Sigmoid colon (tissue), 7 donors: Measurements from ENCODE around the gene RRP9. TPM values are rescaled to one million over a fixed set of nuclear protein-coding genes. Genes with fewer than 3 reads are reported as not detected.

Source experiments
- DNase-seq: peaks from one replicate; pipeline ENCODE4 v3.0.0-alpha.2; 2019
- H3K27ac ChIP-seq, 4 donors: fragments of 200-600 bp; sonication (generic); one replicate each; pipeline ENCODE4 v1.5.1; 2016 to 2019; ENCODE audit warnings: mild to moderate bottlenecking in 1 of 4
- H3K27me3 ChIP-seq, 3 donors: fragments of 200-600 bp; sonication (generic); one replicate each; pipeline ENCODE4 v1.5.1; 2019; ENCODE audit warnings: mild to moderate bottlenecking in 1 of 3
- H3K36me3 ChIP-seq, 4 donors: fragments of 200-600 bp; sonication (generic); one replicate each; pipeline ENCODE4 v1.5.1; 2016 to 2019
- H3K4me1 ChIP-seq, 4 donors: fragments of 200-600 bp; sonication (generic); one replicate each; pipeline ENCODE4 v1.5.1; 2017 to 2019
- H3K4me3 ChIP-seq, 4 donors: fragments of 200-600 bp; sonication (generic); one replicate each; pipeline ENCODE4 v1.5.1; 2017 to 2019; ENCODE audit warnings: mild to moderate bottlenecking in 2 of 4, moderate library complexity in 1 of 4
- H3K9me3 ChIP-seq, 4 donors: fragments of 200-600 bp in 3 of 4; sonication (generic) in 3 of 4; one replicate each; pipeline versions ENCODE4 v1.5.1 to v1.6.1; 2013 to 2019
- CTCF ChIP-seq, 4 experiments: fragments of 450-650 bp in 3 of 4; fragments of 200-600 bp in 1 of 4; IDR thresholded peaks; one replicate each; pipeline ENCODE4 v1.5.1; 2016 to 2019; ENCODE audit warnings: antibody characterized with exemption in 4 of 4, mild to moderate bottlenecking in 3 of 4, moderate library complexity in 2 of 4
- EP300 ChIP-seq, 4 donors: sonication (generic); formaldehyde crosslinking; IDR thresholded peaks; one replicate each; pipeline ENCODE4 v1.6.1; 2017; ENCODE audit warnings: antibody characterized with exemption in 4 of 4
- POLR2A ChIP-seq, 2 donors: fragments of 450-650 bp; IDR thresholded peaks; one replicate each; pipeline ENCODE4 v1.6.1; 2016; ENCODE audit warnings: antibody characterized with exemption in 2 of 2, mild to moderate bottlenecking in 2 of 2, moderate library complexity in 2 of 2
- POLR2AphosphoS5 ChIP-seq, 4 donors: sonication (generic); formaldehyde crosslinking; IDR thresholded peaks; one replicate each; pipeline ENCODE4 v1.6.1; 2017; ENCODE audit warnings: antibody characterized with exemption in 4 of 4
- WGBS, 2 donors: extraction: QIAGEN DNeasy Blood & Tissue Kit; methylation state at CpG; one replicate each; pipeline ENCODE4 v1.1.7; 2013; 5-methylcytosine and 5-hydroxymethylcytosine counted together
- intact Hi-C: fragments of 100-400 bp; cut with DNase I; formaldehyde crosslinking; loops from one replicate; pipeline ENCODE4 v1.15.1; 2023
- polyA plus RNA-seq, 3 donors: library from polyadenylated mRNA; stranded (reverse); fragments of 200-250 nt; gene quantifications; one replicate each; pipeline ENCODE4 v1.2.3, GENCODE V29; 2013
- total RNA-seq, 4 donors: library from RNA; depleted of rRNA; stranded (reverse); fragments of >200 nt; gene quantifications; one replicate each; pipeline ENCODE4 v1.1.0, GENCODE V29; 2016
- donor health status: healthy with polysubstance abuse.
- donor health status: Bipolar disorder and iron deficiency.
- donor health status: healthy.

The RRP9 gene
- total and polyA plus RNA-seq, 7 donors: 6.4 to 29.0 (median 12.5) TPM

- TF ChIP-seq CTCF (IDR thresholded peaks at IDR 0.05) (no peak), POLR2A (IDR thresholded peaks at IDR 0.05) (no peak), POLR2AphosphoS5 (IDR thresholded peaks at IDR 0.05) (no peak), EP300 (IDR thresholded peaks at IDR 0.05) (no peak)
- H3K4me1 ChIP-seq: peaks cover 0 to 43% (median 30%) of the 10 kb centered on the region in 4 donors
- intact Hi-C loops: loop anchor here (10.0 kb wide), 1 partner anchor 567 kb away; the partner anchor contains the start of gene RBM15B
- no peak for DNase-seq
- 63 to 72% methylated on average over 9 of the region's 9 CpGs for WGBS, 2 donors
- no peak overlapping the region for H3K4me3 ChIP-seq
- peaks cover 0 to 35% (median 9%) of the 10 kb centered on the region in 4 donors for H3K36me3 ChIP-seq
- no peaks in the 10 kb centered on the region for H3K9me3 ChIP-seq
- no peak overlapping the region for H3K27ac ChIP-seq
- H3K27me3 ChIP-seq: no peaks in the 10 kb centered on the region
These were observed 20.2 kb upstream of the RRP9 start for GRCh38 chr3:51961602-51962569.

GRCh38 chr3:51961011-51961410 is 19.3 kb upstream of the RRP9 start:
- Histone ChIP-seq H3K27me3 (no peaks in the 10 kb centered on the region), H3K27ac (no peak overlapping the region), H3K4me3 (no peak overlapping the region), H3K4me1 (peaks cover 0 to 43% (median 28%) of the 10 kb centered on the region in 4 donors), H3K36me3 (peaks cover 0 to 35% (median 9%) of the 10 kb centered on the region in 4 donors), H3K9me3 (no peaks in the 10 kb centered on the region)
- TF ChIP-seq CTCF (IDR thresholded peaks at IDR 0.05) (no peak), POLR2AphosphoS5 (IDR thresholded peaks at IDR 0.05) (no peak), POLR2A (IDR thresholded peaks at IDR 0.05) (no peak), EP300 (IDR thresholded peaks at IDR 0.05) (no peak)
- intact Hi-C loops: loop anchor here (10.0 kb wide), 1 partner anchor 566 kb away; the partner anchor contains the start of gene RBM15B
- 92 to 94% methylated on average over 18 of the region's 18 CpGs for WGBS, 2 donors
- no peak for DNase-seq

GRCh38 chr3:51960386-51960785 is 18.7 kb upstream of the RRP9 start:
- WGBS, 2 donors: 89 to 95% methylated on average over 10 of the region's 10 CpGs

GRCh38 chr3:51959651-51960050 is 17.9 kb upstream of the RRP9 start:
- DNase-seq: no peak

More at GRCh38 chr3:51960386-51960785, 18.7 kb upstream of the RRP9 start:
- TF ChIP-seq POLR2A (IDR thresholded peaks at IDR 0.05) (no peak), EP300 (IDR thresholded peaks at IDR 0.05) (no peak), POLR2AphosphoS5 (IDR thresholded peaks at IDR 0.05) (no peak), CTCF (IDR thresholded peaks at IDR 0.05) (no peak)
- Histone ChIP-seq H3K27me3 (no peaks in the 10 kb centered on the region), H3K4me1 (peaks cover 0 to 41% (median 28%) of the 10 kb centered on the region in 4 donors), H3K9me3 (no peaks in the 10 kb centered on the region), H3K4me3 (no peak overlapping the region), H3K27ac (no peak overlapping the region), H3K36me3 (peaks cover 0 to 35% (median 9%) of the 10 kb centered on the region in 4 donors)
- no peak for DNase-seq
- intact Hi-C loops: loop anchor here (10.0 kb wide), 1 partner anchor 566 kb away; the partner anchor contains the start of gene RBM15B

More at GRCh38 chr3:51959651-51960050, 17.9 kb upstream of the RRP9 start:
- no peak for TF ChIP-seq POLR2A (IDR thresholded peaks at IDR 0.05)
- TF ChIP-seq POLR2AphosphoS5 (IDR thresholded peaks at IDR 0.05): no peak
- TF ChIP-seq EP300 (IDR thresholded peaks at IDR 0.05): no peak
- no peak for TF ChIP-seq CTCF (IDR thresholded peaks at IDR 0.05)
- H3K27me3 ChIP-seq: no peaks in the 10 kb centered on the region
- H3K4me1 ChIP-seq: peaks cover 0 to 38% (median 22%) of the 10 kb centered on the region in 4 donors
- intact Hi-C loops: loop anchor here (10.0 kb wide), 1 partner anchor 565 kb away; the partner anchor contains the start of gene RBM15B
- 95 to 97% methylated on average over 7 of the region's 7 CpGs for WGBS, 2 donors
- no peak overlapping the region for H3K4me3 ChIP-seq
- no peaks in the 10 kb centered on the region for H3K9me3 ChIP-seq
- peaks cover 0 to 35% (median 9%) of the 10 kb centered on the region in 4 donors for H3K36me3 ChIP-seq
- no peak overlapping the region for H3K27ac ChIP-seq
